Aorta (tissue), 5 donors: ENCODE results near the gene UCP3. TPM values are rescaled to one million over a fixed set of nuclear protein-coding genes. Genes with fewer than 3 reads are reported as not detected.

Experiments
- ATAC-seq: fragments of 200-7000 bp; cut with Tn5 transposase; one replicate; pipeline ENCODE4 v1.9.1; 2022; ENCODE audit warnings: moderate library complexity; ENCODE audit not compliant: low FRiP score
- DNase-seq, 2 donors: peaks; one replicate each; pipeline ENCODE4 v3.0.0-alpha.2; 2020
- H3K27ac ChIP-seq, 2 donors: one replicate each; pipeline ENCODE4 v1.5.1; 2013; ENCODE audit warnings: low read length in 2 of 2, mild to moderate bottlenecking in 2 of 2, moderate library complexity in 2 of 2, control low read depth in 1 of 2, inconsistent platforms in 1 of 2, low read depth in 1 of 2
- H3K27me3 ChIP-seq, 2 donors: one replicate each; pipeline ENCODE4 v1.6.1; 2013; ENCODE audit warnings: control low read depth in 1 of 2, low read length in 1 of 2, mild to moderate bottlenecking in 1 of 2, moderate library complexity in 1 of 2; ENCODE audit not compliant: insufficient read depth in 2 of 2, control insufficient read depth in 1 of 2
- H3K36me3 ChIP-seq, 2 donors: one replicate each; pipeline ENCODE4 v1.6.1; 2013; ENCODE audit warnings: control low read depth in 1 of 2, low read length in 1 of 2, mild to moderate bottlenecking in 1 of 2; ENCODE audit not compliant: insufficient read depth in 2 of 2, control insufficient read depth in 1 of 2
- H3K4me1 ChIP-seq, 2 donors: one replicate each; pipeline ENCODE4 v1.6.1; 2013; ENCODE audit warnings: low read length in 2 of 2, control low read depth in 1 of 2, mild to moderate bottlenecking in 1 of 2, moderate library complexity in 1 of 2; ENCODE audit not compliant: insufficient read depth in 2 of 2, control insufficient read depth in 1 of 2
- H3K4me3 ChIP-seq, 2 donors: one replicate each; pipeline ENCODE4 v1.5.1; 2013; ENCODE audit warnings: low read length in 2 of 2, control low read depth in 1 of 2, mild to moderate bottlenecking in 1 of 2
- H3K9me3 ChIP-seq: one replicate; pipeline ENCODE4 v1.6.1; 2013; ENCODE audit warnings: mild to moderate bottlenecking, low read length; ENCODE audit not compliant: control insufficient read depth
- WGBS, 2 donors: extraction: QIAGEN DNeasy Blood & Tissue Kit; methylation state at CpG; one replicate each; pipeline ENCODE4 v1.1.7; 2013; 5-methylcytosine and 5-hydroxymethylcytosine counted together
- intact Hi-C, 2 donors: fragments of 100-400 bp; cut with DNase I; formaldehyde crosslinking; loops; one replicate each; pipeline versions ENCODE4 v1.14.2 to v1.15.0; 2022
- polyA plus RNA-seq, 2 donors: library from polyadenylated mRNA; stranded (reverse); fragments of 200-250 nt; gene quantifications; one replicate each; pipeline ENCODE4 v1.2.3, GENCODE V29; 2013
- total RNA-seq, 2 donors: library from RNA; stranded (reverse); fragmentation: NEBNext Ultra II Directional; extraction: Animal tissue kit (Norgen Biotek cat#: 25700); gene quantifications; one replicate each; pipeline ENCODE4 v1.2.1, GENCODE V29; 2021
- donor health status: healthy with polysubstance abuse.
- donor health status: Bipolar disorder and iron deficiency.
- donor health status: DM: no; HTN: no; CAD: no.
- donor health status: DM: no; HTN: no; CAD: no.
- donor health status: DM: yes; HTN: yes; CAD: no.

UCP3 gene
- total and polyA plus RNA-seq, 4 donors: 0.38 to 3.1 (median 2.4) TPM

GRCh38 chr11:73958521-73959141, 50.3 kb downstream of the UCP3 start:
- Histone ChIP-seq H3K27me3 (no peaks in the 10 kb centered on the region), H3K4me3 (no peak overlapping the region), H3K9me3 (no peaks in the 10 kb centered on the region), H3K4me1 (no peaks in the 10 kb centered on the region), H3K36me3 (no peaks in the 10 kb centered on the region), H3K27ac (no peak overlapping the region)
- peak in 1 of 2 donors; percentile 40 for DNase-seq
- 87 to 88% methylated on average over 18 of the region's 18 CpGs for WGBS, 2 donors
- no peak for ATAC-seq
- intact Hi-C loops: no loop called here

DNA sequence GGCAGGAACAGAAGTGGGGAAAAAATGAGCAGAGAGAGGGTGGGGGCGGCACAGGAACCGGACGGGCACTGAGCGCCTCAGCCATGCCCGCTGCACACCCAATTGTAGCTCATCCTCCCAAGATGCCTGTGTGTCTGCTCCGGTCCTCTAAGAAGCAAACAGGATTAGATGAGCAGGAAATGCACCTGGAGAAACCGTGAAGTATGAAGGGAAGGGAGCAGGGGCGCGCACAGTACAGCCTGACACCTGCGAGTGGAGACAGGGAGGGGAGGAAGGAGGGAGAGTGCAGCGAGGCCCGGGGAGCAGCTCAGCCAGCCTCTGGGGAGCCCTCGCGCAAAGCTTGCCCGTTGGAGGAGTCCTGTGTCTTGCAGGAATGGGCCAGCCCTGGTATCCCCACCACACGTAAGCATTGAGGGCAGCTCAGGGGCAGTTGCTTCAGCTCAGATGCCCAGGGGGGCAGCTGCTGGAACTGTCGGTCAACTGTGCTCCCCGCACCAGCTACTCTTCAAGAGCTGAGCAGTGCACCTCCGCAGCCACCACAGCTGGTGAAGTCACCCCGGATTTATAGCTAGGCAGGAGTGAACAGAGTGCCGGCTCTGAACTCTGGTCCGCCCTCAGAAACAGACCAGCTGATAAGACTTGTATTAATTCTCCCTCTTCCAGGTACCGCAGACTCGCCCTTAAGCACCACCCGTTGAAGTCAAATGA, 51.1 kb downstream of the UCP3 start:
- DNase-seq: no peak
- Histone ChIP-seq H3K4me1 (no peaks in the 10 kb centered on the region), H3K27me3 (no peaks in the 10 kb centered on the region), H3K4me3 (no peak overlapping the region), H3K9me3 (no peaks in the 10 kb centered on the region), H3K36me3 (no peaks in the 10 kb centered on the region), H3K27ac (no peak overlapping the region)
- intact Hi-C loops: no loop called here
- 73 to 76% methylated on average over 23 to 25 of the region's 25 CpGs for WGBS, 2 donors
- no peak for ATAC-seq

- Histone ChIP-seq H3K9me3 (no peaks in the 10 kb centered on the region), H3K4me3 (no peak overlapping the region), H3K4me1 (no peaks in the 10 kb centered on the region), H3K36me3 (no peaks in the 10 kb centered on the region), H3K27me3 (no peaks in the 10 kb centered on the region), H3K27ac (no peak overlapping the region)
- ATAC-seq (no peak), DNase-seq (no peak)
- intact Hi-C loops: no loop called here
- 58 to 59% methylated on average over 26 to 29 of the region's 29 CpGs for WGBS, 2 donors
Observed at GRCh38 chr11:73956876-73957653, 51.8 kb downstream of the UCP3 start.

GRCh38 chr11:73951797-73952196, 57.1 kb downstream of the UCP3 start:
- no peaks in the 10 kb centered on the region for H3K4me1 ChIP-seq
- no peaks in the 10 kb centered on the region for H3K27me3 ChIP-seq
- DNase-seq (no peak), ATAC-seq (no peak)
- no peak overlapping the region for H3K27ac ChIP-seq
- H3K36me3 ChIP-seq: no peaks in the 10 kb centered on the region
- WGBS, 2 donors: 95% methylated on average over 7 of the region's 7 CpGs
- no peak overlapping the region for H3K4me3 ChIP-seq
- intact Hi-C loops: no loop called here
- no peaks in the 10 kb centered on the region for H3K9me3 ChIP-seq

DNA sequence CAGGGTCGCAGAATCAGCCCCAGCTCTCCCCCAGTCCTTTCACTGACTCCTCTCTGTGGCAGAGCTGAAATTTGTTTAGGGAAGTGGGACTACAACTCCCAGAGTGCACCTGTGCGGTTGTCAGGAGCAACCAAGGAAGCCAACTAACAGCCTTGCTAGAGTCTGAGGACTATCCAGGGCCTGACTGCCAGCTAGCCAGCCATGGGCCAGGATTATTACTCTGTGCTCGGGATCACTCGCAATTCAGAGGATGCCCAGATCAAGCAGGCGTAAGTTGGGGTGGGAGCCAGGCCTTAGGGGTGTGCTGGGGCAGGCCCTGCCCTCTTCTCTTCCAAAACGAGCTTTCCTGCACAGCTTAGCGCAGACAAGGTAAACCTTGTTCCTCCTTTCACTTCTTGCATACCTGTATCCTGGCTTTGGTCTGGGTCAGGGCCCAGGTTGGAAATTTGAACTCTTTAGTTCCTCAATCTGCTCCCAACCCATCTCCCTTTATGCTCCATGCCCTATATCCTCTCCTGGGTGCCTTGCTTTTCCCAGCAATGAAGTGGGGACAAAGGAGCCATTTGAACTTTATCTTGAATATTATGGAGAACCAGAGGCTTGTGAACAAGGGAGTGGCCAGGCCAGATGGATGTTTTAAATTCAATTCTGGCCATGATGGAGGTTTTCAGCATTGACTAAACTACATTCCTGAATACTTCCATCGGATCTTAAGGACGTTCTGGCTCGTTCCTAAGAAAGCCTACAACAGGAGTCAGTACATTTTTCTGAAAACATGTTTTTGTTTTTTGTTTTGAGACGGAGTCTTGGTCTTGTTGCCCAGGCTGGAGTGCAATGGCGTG, 57.8 kb downstream of the UCP3 start, which contains the start of gene DNAJB13:
Gene DNAJB13 (plus strand): TSS at position 158 of the 842 bp plus-strand sequence. CDS start 44 bp downstream, at position 202.
- H3K36me3 ChIP-seq: no peaks in the 10 kb centered on the region
- intact Hi-C loops: no loop called here
- no peaks in the 10 kb centered on the region for H3K27me3 ChIP-seq
- no peak within 1 kb of the TSS for H3K4me3 ChIP-seq
- H3K4me1 ChIP-seq: no peaks in the 10 kb centered on the region
- WGBS, 2 donors: 84 to 87% methylated on average over 12 of the region's 12 CpGs
- no peak for DNase-seq
- H3K27ac ChIP-seq: no peak within 1 kb of the TSS
- H3K9me3 ChIP-seq: no peaks in the 10 kb centered on the region
- ATAC-seq: no peak

Other genes with a start within 250 kb of the UCP3 start
- gene RAB6A, start 248.0 kb downstream of the UCP3 start, total RNA-seq: 100 to 1,000 TPM; 144 to 148 TPM
- gene RAB6A, start 248.0 kb downstream of the UCP3 start, polyA plus RNA-seq: 100 to 1,000 TPM in 1 of 2 donors, 10 to 100 TPM in 1; 72.1 to 158 TPM
- gene MRPL48, start 221.2 kb downstream of the UCP3 start, total RNA-seq: 10 to 100 TPM; 14.1 to 16.7 TPM
- gene MRPL48, start 221.2 kb downstream of the UCP3 start, polyA plus RNA-seq: 10 to 100 TPM; 28.5 to 42.3 TPM
- gene COA4, start 132.2 kb downstream of the UCP3 start, total RNA-seq: 10 to 100 TPM; 34.1 to 39.1 TPM
- gene COA4, start 132.2 kb downstream of the UCP3 start, polyA plus RNA-seq: 10 to 100 TPM; 56.4 to 77.0 TPM
- gene PAAF1, start 132.1 kb downstream of the UCP3 start, total RNA-seq: 10 to 100 TPM; 13.9 to 18.6 TPM
- 10 to 100 TPM; 14.9 to 23.9 TPM for gene PAAF1, start 132.1 kb downstream of the UCP3 start, polyA plus RNA-seq
- not detected for gene DNAJB13, start 58.1 kb downstream of the UCP3 start, total RNA-seq
- not detected for gene DNAJB13, start 58.1 kb downstream of the UCP3 start, polyA plus RNA-seq
- gene UCP2, start 26.2 kb downstream of the UCP3 start, total RNA-seq: 10 to 100 TPM; 27.4 to 45.4 TPM
- 10 to 100 TPM in 1 of 2 donors, 1 to 10 TPM in 1; 7.3 to 44.3 TPM for gene UCP2, start 26.2 kb downstream of the UCP3 start, polyA plus RNA-seq
- 10 to 100 TPM; 21.2 to 29.4 TPM for gene C2CD3, start 161.9 kb upstream of the UCP3 start, total RNA-seq
- 1 to 10 TPM; 7.6 to 8.9 TPM for gene C2CD3, start 161.9 kb upstream of the UCP3 start, polyA plus RNA-seq
- 10 to 100 TPM; 35.8 to 43.2 TPM for gene PPME1, start 162.2 kb upstream of the UCP3 start, total RNA-seq
- 10 to 100 TPM; 17.2 to 22.5 TPM for gene PPME1, start 162.2 kb upstream of the UCP3 start, polyA plus RNA-seq